ENCODE results near the gene RAET1E. TPM values are rescaled to one million over a fixed set of nuclear protein-coding genes. Genes with fewer than 3 reads are reported as not detected.
"Not testable (repeated sequence)": the region's sequence is repeated elsewhere in the genome, so short reads cannot be mapped to it uniquely, and the experiment has no call there.

The RAET1E gene
- total RNA-seq, 1 donor from 2014 or later = not detected

DNA sequence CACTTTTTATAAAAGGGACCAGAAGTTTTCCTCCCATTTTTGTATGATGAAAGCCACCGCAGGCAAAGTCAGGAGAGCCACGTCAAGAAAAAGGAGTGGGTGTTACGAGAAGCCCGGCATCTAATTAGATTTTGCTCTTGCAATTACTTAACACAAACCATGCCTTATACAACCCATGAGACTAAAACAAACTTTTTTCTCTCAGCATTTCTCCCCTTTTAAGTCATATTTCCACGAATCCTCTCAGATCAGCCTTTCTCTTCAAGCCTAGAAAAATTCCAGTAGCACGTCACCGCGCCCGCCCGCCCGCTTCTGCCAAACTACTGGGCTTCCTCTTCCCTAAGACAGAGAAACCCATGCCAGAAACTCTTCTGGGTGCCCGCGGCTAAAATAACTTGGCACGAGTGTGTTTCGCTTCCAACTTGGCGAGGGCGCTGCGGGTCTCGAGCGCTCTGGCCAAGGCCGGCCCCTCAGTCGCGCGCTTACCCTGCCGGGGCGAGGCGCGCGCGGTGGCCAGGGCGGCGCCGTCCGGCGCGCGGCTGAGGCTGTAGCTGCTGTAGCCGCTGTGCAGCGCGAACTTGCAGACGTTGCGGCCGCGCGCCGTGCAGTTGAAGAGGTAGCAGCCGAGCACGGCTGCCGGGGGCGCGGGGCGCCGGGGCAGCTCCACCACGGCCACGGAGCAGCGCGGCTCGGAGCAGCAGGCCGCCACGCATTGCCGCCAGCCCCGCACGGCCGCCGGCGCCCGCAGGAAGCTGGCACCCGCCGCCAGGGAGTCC lies 34.8 kb downstream of the RAET1E start:
- TF ChIP-seq, protein P1, sequence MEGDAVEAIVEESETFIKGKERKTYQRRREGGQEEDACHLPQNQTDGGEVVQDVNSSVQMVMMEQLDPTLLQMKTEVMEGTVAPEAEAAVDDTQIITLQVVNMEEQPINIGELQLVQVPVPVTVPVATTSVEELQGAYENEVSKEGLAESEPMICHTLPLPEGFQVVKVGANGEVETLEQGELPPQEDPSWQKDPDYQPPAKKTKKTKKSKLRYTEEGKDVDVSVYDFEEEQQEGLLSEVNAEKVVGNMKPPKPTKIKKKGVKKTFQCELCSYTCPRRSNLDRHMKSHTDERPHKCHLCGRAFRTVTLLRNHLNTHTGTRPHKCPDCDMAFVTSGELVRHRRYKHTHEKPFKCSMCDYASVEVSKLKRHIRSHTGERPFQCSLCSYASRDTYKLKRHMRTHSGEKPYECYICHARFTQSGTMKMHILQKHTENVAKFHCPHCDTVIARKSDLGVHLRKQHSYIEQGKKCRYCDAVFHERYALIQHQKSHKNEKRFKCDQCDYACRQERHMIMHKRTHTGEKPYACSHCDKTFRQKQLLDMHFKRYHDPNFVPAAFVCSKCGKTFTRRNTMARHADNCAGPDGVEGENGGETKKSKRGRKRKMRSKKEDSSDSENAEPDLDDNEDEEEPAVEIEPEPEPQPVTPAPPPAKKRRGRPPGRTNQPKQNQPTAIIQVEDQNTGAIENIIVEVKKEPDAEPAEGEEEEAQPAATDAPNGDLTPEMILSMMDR (IDR thresholded peaks at IDR 0.05; ENCODE audit: insufficient read depth, low read length, poor library complexity, severe bottlenecking) = no peak

GRCh38 chr6:149862424-149862738 lies 35.5 kb downstream of the RAET1E start:
- not testable (repeated sequence) for DNase-seq (ENCODE audit: low read depth); H3K4me3 ChIP-seq (ENCODE audit: low read depth, low read length); H3K27me3 ChIP-seq (ENCODE audit: control insufficient read depth, insufficient read depth, low read length); H3K36me3 ChIP-seq (ENCODE audit: control insufficient read depth, insufficient read depth, low read length)

More for the DNA sequence above, 34.8 kb downstream of the RAET1E start:
- H3K4me3 ChIP-seq (ENCODE audit: low read depth, low read length) = peak overlapping the region; percentile 64
- no peaks in the 10 kb centered on the region for H3K27me3 ChIP-seq (ENCODE audit: control insufficient read depth, insufficient read depth, low read length)
- H3K36me3 ChIP-seq (ENCODE audit: control insufficient read depth, insufficient read depth, low read length) = no peaks in the 10 kb centered on the region
- DNase-seq (ENCODE audit: low read depth) = no peak

DNA sequence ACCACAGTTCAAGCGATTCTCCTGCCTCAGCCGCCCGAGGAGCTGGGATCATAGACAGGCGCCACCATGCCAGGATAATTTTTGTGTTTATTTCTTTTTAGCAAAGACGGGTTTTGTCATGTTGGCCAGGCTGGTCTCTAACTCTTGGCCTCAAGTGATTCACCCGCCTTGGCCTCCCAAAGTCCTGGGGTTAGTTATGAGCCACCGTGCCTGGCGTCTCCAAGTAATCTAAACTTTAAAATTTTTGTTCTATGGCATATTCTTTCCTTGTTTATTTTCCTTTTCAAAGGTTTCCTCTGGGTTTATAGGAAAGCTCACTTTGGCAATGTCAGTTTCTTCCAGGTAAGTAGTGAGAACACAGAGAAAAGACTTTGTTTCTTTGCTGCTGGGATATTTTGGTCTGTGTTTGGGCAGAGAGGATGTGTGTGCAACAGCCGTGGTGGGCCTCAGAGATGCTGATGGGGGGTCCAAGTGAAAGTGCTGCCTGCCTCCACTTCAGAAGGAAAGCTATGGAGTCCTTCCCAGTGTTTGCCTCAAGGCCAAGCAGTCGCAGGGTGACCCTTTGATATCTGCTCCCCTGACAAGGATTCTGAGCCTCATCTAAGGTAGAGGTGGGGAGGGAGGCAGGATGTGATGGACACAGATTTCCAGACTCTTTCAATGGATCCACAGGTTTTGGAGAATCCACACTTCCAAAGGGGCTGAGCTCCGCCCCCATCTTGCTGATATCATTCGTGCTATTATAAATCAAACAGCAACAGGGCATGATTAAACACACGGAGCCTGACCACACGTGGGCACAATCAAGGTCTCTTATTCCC lies 36.1 kb downstream of the RAET1E start:
- H3K36me3 ChIP-seq (ENCODE audit: control insufficient read depth, insufficient read depth, low read length) = no peaks in the 10 kb centered on the region
- H3K4me3 ChIP-seq (ENCODE audit: low read depth, low read length) = no peak overlapping the region
- no peak for DNase-seq (ENCODE audit: low read depth)
- TF ChIP-seq, protein P1 (IDR thresholded peaks at IDR 0.05; ENCODE audit: insufficient read depth, low read length, poor library complexity, severe bottlenecking) = no peak
- no peaks in the 10 kb centered on the region for H3K27me3 ChIP-seq (ENCODE audit: control insufficient read depth, insufficient read depth, low read length)

DNA sequence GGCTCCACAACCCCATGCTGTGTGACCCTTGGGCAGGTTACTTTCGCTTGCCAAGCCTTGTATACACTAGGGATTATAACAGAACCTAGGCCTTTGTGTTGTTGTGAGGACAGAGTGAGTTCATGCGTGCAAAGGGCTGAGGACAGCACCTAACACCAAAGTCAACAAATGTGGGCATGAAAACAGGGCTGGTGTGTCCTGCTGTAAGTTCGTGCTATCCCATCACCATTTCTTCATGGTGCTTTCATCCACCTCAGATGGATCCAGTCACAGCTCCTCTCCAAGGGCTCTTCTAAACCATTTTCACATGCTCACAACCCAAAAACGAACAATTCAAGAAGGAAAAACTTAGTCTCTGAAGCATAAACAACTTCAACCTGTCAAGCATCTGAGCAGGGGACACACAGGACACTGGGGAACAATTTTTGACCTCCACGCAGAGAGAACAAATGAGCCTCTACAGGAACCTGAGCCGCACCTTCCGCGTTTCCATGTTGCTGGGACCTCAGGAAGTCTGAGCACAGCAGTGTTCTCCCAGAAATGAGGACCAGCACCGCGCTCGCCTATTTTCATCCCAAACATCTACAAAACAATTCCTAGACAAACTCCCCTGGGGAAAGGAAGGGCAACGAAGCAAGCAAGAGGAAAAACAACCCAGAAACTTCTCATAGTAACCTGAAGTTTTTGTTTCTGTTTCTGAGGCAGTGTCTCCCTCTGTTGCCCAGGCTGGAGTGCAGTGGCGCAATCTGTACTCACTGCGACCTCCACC lies 36.9 kb downstream of the RAET1E start:
- DNase-seq (ENCODE audit: low read depth) = no peak
- TF ChIP-seq, protein P1 (IDR thresholded peaks at IDR 0.05; ENCODE audit: insufficient read depth, low read length, poor library complexity, severe bottlenecking) = no peak
- no peaks in the 10 kb centered on the region for H3K27me3 ChIP-seq (ENCODE audit: control insufficient read depth, insufficient read depth, low read length)
- no peak overlapping the region for H3K4me3 ChIP-seq (ENCODE audit: low read depth, low read length)
- H3K36me3 ChIP-seq (ENCODE audit: control insufficient read depth, insufficient read depth, low read length) = no peaks in the 10 kb centered on the region

- no peak overlapping the region for H3K4me3 ChIP-seq (ENCODE audit: low read depth, low read length)
- TF ChIP-seq, protein P1 (IDR thresholded peaks at IDR 0.05; ENCODE audit: insufficient read depth, low read length, poor library complexity, severe bottlenecking) = no peak
- H3K36me3 ChIP-seq (ENCODE audit: control insufficient read depth, insufficient read depth, low read length) = no peaks in the 10 kb centered on the region
- no peak for DNase-seq (ENCODE audit: low read depth)
- H3K27me3 ChIP-seq (ENCODE audit: control insufficient read depth, insufficient read depth, low read length) = no peaks in the 10 kb centered on the region
Observed at GRCh38 chr6:149860513-149860833, 37.4 kb downstream of the RAET1E start.

DNA sequence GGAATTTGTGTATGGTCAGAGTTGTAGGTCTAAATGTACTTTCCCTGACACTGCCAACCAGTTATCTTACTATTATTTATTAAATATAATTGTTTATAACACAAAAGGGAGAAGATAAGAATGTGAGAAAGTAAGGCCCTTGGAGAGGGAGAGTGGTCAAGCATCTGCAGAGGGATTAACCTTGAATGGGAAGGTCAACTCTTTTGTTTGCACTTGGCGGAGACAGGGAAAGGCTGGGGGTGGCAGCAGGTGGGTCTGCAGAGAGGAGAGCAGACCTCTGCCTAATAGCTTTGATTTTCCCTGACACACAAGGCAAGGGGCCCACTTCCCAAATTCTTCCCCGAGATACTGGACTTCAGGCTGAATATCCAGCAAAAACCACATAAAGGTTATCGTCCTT lies 38.0 kb downstream of the RAET1E start:
- TF ChIP-seq, protein P1 (IDR thresholded peaks at IDR 0.05; ENCODE audit: insufficient read depth, low read length, poor library complexity, severe bottlenecking) = no peak
- Histone ChIP-seq H3K36me3 (ENCODE audit: control insufficient read depth, insufficient read depth, low read length) (no peaks in the 10 kb centered on the region), H3K4me3 (ENCODE audit: low read depth, low read length) (no peak overlapping the region), H3K27me3 (ENCODE audit: control insufficient read depth, insufficient read depth, low read length) (no peaks in the 10 kb centered on the region)
- DNase-seq (ENCODE audit: low read depth) = no peak
